H9 (cell line): ENCODE measurements around the gene ZFPL1. TPM values are rescaled to one million over a fixed set of nuclear protein-coding genes. Genes with fewer than 3 reads are reported as not detected.

Experiments used
- DNase-seq: peaks from one replicate; pipeline ENCODE4 v3.0.0-alpha.2; 2017
- H2AFZ ChIP-seq: one replicate; pipeline ENCODE4 v1.6.1; 2013; ENCODE audit warnings: mild to moderate bottlenecking, low read length, control low read depth, moderate library complexity
- H2AK5ac ChIP-seq: 2 replicates; pipeline ENCODE4 v1.6.1; 2013; ENCODE audit warnings: low read length, control low read depth, mixed read lengths; ENCODE audit not compliant: insufficient read length
- H2BK120ac ChIP-seq: one replicate; pipeline ENCODE4 v1.6.1; 2013; ENCODE audit warnings: low read depth, mild to moderate bottlenecking, low read length, control low read depth, inconsistent platforms; ENCODE audit not compliant: poor library complexity, severe bottlenecking
- H2BK12ac ChIP-seq: 2 replicates; pipeline ENCODE4 v1.6.1; 2013; ENCODE audit warnings: low read length, control low read depth, mixed read lengths, low read depth; ENCODE audit not compliant: insufficient read length
- H2BK15ac ChIP-seq: 2 replicates; pipeline ENCODE4 v1.6.1; 2013; ENCODE audit warnings: low read depth, low read length, control low read depth
- H2BK20ac ChIP-seq: one replicate; pipeline ENCODE4 v1.6.1; 2013; ENCODE audit warnings: low read depth, mild to moderate bottlenecking, low read length, control low read depth, inconsistent platforms; ENCODE audit not compliant: poor library complexity, severe bottlenecking
- H2BK5ac ChIP-seq: 2 replicates; pipeline ENCODE4 v1.6.1; 2013; ENCODE audit warnings: low read length, control low read depth, mixed read lengths; ENCODE audit not compliant: insufficient read length
- H3K14ac ChIP-seq: 2 replicates; pipeline ENCODE4 v1.6.1; 2013; ENCODE audit warnings: low read length, control low read depth; ENCODE audit not compliant: insufficient read depth
- H3K18ac ChIP-seq: 2 replicates; pipeline ENCODE4 v1.6.1; 2013; ENCODE audit warnings: low read depth, mild to moderate bottlenecking, mixed read lengths, low read length, control low read depth; ENCODE audit not compliant: insufficient read length
- H3K23ac ChIP-seq: 2 replicates; pipeline ENCODE4 v1.6.1; 2013; ENCODE audit warnings: low read length, control low read depth, mixed read lengths, low read depth; ENCODE audit not compliant: insufficient read length
- H3K23me2 ChIP-seq: 2 replicates; pipeline ENCODE4 v1.6.1; 2013; ENCODE audit warnings: low read depth, mild to moderate bottlenecking, mixed read lengths, low read length, control low read depth; ENCODE audit not compliant: insufficient read length, poor library complexity, severe bottlenecking
- H3K27ac ChIP-seq: 2 replicates; pipeline ENCODE4 v1.5.1; 2013; ENCODE audit warnings: low read length, control low read depth, mixed read lengths, low read depth; ENCODE audit not compliant: insufficient read length
- H3K27me3 ChIP-seq: 2 replicates; pipeline ENCODE4 v1.6.1; 2013; ENCODE audit warnings: low read length, control low read depth, inconsistent platforms; ENCODE audit not compliant: insufficient read depth
- H3K4ac ChIP-seq: 2 replicates; pipeline ENCODE4 v1.6.1; 2013; ENCODE audit warnings: low read depth, mild to moderate bottlenecking, control low read depth, inconsistent platforms, low read length, moderate library complexity
- H3K4me1 ChIP-seq: 2 replicates; pipeline ENCODE4 v1.6.1; 2013; ENCODE audit warnings: low read length, control low read depth, inconsistent platforms; ENCODE audit not compliant: insufficient read depth
- H3K4me2 ChIP-seq: 2 replicates; pipeline ENCODE4 v1.6.1; 2013; ENCODE audit warnings: low read length, control low read depth, mixed read lengths; ENCODE audit not compliant: insufficient read length, insufficient read depth
- H3K56ac ChIP-seq: 2 replicates; pipeline ENCODE4 v1.6.1; 2013; ENCODE audit warnings: low read depth, mild to moderate bottlenecking, mixed read lengths, low read length, control low read depth; ENCODE audit not compliant: insufficient read length
- H3K79me1 ChIP-seq: 2 replicates; pipeline ENCODE4 v1.6.1; 2013; ENCODE audit warnings: low read depth, mild to moderate bottlenecking, moderate library complexity, low read length, control low read depth, inconsistent platforms; ENCODE audit not compliant: insufficient read depth, poor library complexity, severe bottlenecking
- H3K79me2 ChIP-seq: 2 replicates; pipeline ENCODE4 v1.6.1; 2013; ENCODE audit warnings: low read length, control low read depth, inconsistent platforms; ENCODE audit not compliant: insufficient read depth
- H3K9ac ChIP-seq: 2 replicates; pipeline ENCODE4 v1.6.1; 2013; ENCODE audit warnings: low read length, control low read depth, mixed read lengths; ENCODE audit not compliant: insufficient read length; ENCODE audit errors: extremely low read depth
- H3K9me3 ChIP-seq: one replicate; pipeline ENCODE4 v1.6.1; 2013; ENCODE audit warnings: low read depth, low read length, inconsistent platforms; ENCODE audit not compliant: control insufficient read depth
- H3T11ph ChIP-seq: one replicate; pipeline ENCODE4 v1.6.1; 2013; ENCODE audit warnings: mild to moderate bottlenecking, low read length, control low read depth, inconsistent platforms
- H4K20me1 ChIP-seq: one replicate; pipeline ENCODE4 v1.6.1; 2013; ENCODE audit not compliant: control insufficient read depth, insufficient read length, insufficient read depth
- H4K5ac ChIP-seq: 2 replicates; pipeline ENCODE4 v1.6.1; 2013; ENCODE audit warnings: low read depth, mild to moderate bottlenecking, mixed read lengths, low read length, control low read depth; ENCODE audit not compliant: insufficient read length
- H4K8ac ChIP-seq: replicated peaks from 2 replicates; pipeline ENCODE4 v1.6.1; 2013; ENCODE audit warnings: low read length, control low read depth, mixed read lengths, low read depth; ENCODE audit not compliant: insufficient read length
- H4K91ac ChIP-seq: 2 replicates; pipeline ENCODE4 v1.6.1; 2013; ENCODE audit warnings: low read depth, mild to moderate bottlenecking, moderate library complexity, mixed read lengths, low read length, control low read depth; ENCODE audit not compliant: insufficient read length
- H3K27ac Mint-ChIP-seq, 3 experiments: 2 replicates in 2 of 3; 3 replicates in 1 of 3; pipeline ENCODE4 v1.8.0; 2020 to 2021; ENCODE audit warnings: mixed read lengths in 3 of 3, mild to moderate bottlenecking in 1 of 3, moderate library complexity in 1 of 3
- H3K27me3 Mint-ChIP-seq: 2 replicates; pipeline ENCODE4 v1.8.0; 2021; ENCODE audit warnings: low read depth, mild to moderate bottlenecking, moderate library complexity, mixed read lengths
- H3K36me3 Mint-ChIP-seq, 3 experiments: 2 replicates in 2 of 3; 3 replicates in 1 of 3; pipeline ENCODE4 v1.8.0; 2020 to 2021; ENCODE audit warnings: low read depth in 3 of 3, mixed read lengths in 3 of 3; ENCODE audit not compliant: insufficient read depth in 1 of 3
- H3K4me1 Mint-ChIP-seq, 2 experiments: 2 replicates each; pipeline ENCODE4 v1.8.0; 2020; ENCODE audit warnings: mixed read lengths in 2 of 2
- H3K4me3 Mint-ChIP-seq, 2 experiments: 2 replicates in 1 of 2; 3 replicates in 1 of 2; pipeline ENCODE4 v1.8.0; 2020 to 2021; ENCODE audit warnings: mild to moderate bottlenecking in 2 of 2, mixed read lengths in 2 of 2, moderate library complexity in 1 of 2
- H3K9me3 Mint-ChIP-seq, 2 experiments: 2 replicates in 1 of 2; 3 replicates in 1 of 2; pipeline ENCODE4 v1.8.0; 2020; ENCODE audit warnings: mild to moderate bottlenecking in 2 of 2, mixed read lengths in 2 of 2, moderate library complexity in 1 of 2
- WGBS: extraction: QIAGEN DNeasy Blood & Tissue Kit; methylation state at CpG from one replicate; pipeline ENCODE4 v1.1.7; 2013; ENCODE audit warnings: missing lambda C conversion rate, low lambda C conversion rate, mixed read lengths; ENCODE audit not compliant: insufficient read length; ENCODE audit errors: extremely low coverage; 5-methylcytosine and 5-hydroxymethylcytosine counted together
- total RNA-seq: library from RNA; stranded (reverse); gene quantifications from 2 replicates; pipeline ENCODE4 v1.2.1, GENCODE V29; 2021
- TF ChIP-seq, protein P1 (sequence below): fragments of 200-600 bp; sonication (generic); conservative IDR thresholded peaks from 3 replicates; pipeline ENCODE4 v1.8.0; 2021; ENCODE audit warnings: antibody characterized with exemption, mild to moderate bottlenecking

ZFPL1 gene
- total RNA-seq, 1 experiment from 2014 or later: 24.2 TPM

DNA sequence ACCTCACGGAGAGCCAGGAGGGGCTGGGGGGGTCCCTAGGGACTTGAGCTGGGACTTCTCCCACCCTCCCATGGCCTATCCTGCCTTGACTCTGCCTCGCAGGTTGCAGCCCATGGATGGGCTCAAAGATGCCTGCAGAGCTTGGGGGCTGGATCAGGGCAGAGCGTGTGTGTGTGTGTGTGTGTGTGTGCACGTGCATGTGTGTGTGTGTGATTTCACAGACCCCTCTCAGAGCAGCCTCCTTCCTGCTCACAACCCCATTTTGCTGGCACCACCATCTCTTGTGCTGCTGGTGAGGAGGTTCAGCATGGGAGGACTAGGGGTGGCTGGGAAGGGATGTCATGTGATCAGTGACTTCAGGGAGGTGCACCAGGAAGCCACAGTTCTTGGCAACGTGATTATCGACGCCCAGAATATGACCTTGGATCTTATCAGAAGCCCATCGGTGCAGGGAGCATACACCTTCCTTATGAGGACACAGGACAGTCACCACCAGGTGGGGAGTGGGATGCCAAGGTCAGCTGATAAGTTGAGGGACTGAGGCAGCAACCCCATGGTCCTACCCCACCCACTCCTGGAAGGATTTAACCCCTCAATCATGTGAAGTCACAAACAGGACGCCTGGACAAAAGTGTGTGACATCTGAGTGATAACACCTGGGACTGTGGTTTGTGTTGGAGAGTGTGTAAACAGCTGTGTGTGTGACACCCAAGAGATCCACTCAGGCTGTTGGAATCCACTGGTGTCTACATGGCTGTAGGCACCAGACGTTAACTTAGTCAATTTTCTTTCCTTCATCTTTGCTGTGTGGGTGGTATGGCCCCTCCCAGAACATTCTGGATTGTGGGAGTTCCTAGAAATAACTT lies 23.8 kb upstream of the ZFPL1 start:
- no peaks in the 10 kb centered on the region for H3K4me1 ChIP-seq
- no peak overlapping the region for H3K18ac ChIP-seq
- no peak overlapping the region for H2AFZ ChIP-seq
- no peak overlapping the region for H2AK5ac ChIP-seq
- H2BK12ac ChIP-seq: no peak overlapping the region
- H3K27ac ChIP-seq: no peak overlapping the region
- WGBS: no CpG with 5 or more reads among the region's 10 CpGs
- Mint-ChIP-seq H3K9me3 (no peaks in the 10 kb centered on the region), H3K4me1 (peaks cover 4 to 5% of the 10 kb centered on the region in 2 experiments), H3K4me3 (no peak overlapping the region), H3K27ac (no peak overlapping the region), H3K27me3 (peaks cover 8% of the 10 kb centered on the region), H3K36me3 (no peaks in the 10 kb centered on the region)
- H4K5ac ChIP-seq: no peak overlapping the region
- H2BK5ac ChIP-seq: no peak overlapping the region
- H3K9me3 ChIP-seq: no peaks in the 10 kb centered on the region
- H3K4me2 ChIP-seq: no peak overlapping the region
- no peaks in the 10 kb centered on the region for H3K79me1 ChIP-seq
- H4K8ac ChIP-seq: no peak overlapping the region
- TF ChIP-seq, protein P1, sequence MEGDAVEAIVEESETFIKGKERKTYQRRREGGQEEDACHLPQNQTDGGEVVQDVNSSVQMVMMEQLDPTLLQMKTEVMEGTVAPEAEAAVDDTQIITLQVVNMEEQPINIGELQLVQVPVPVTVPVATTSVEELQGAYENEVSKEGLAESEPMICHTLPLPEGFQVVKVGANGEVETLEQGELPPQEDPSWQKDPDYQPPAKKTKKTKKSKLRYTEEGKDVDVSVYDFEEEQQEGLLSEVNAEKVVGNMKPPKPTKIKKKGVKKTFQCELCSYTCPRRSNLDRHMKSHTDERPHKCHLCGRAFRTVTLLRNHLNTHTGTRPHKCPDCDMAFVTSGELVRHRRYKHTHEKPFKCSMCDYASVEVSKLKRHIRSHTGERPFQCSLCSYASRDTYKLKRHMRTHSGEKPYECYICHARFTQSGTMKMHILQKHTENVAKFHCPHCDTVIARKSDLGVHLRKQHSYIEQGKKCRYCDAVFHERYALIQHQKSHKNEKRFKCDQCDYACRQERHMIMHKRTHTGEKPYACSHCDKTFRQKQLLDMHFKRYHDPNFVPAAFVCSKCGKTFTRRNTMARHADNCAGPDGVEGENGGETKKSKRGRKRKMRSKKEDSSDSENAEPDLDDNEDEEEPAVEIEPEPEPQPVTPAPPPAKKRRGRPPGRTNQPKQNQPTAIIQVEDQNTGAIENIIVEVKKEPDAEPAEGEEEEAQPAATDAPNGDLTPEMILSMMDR: no peak
- no peaks in the 10 kb centered on the region for H4K20me1 ChIP-seq
- H3K56ac ChIP-seq: no peak overlapping the region
- no peak for DNase-seq
- H4K91ac ChIP-seq: no peak overlapping the region
- no peaks in the 10 kb centered on the region for H3K27me3 ChIP-seq
- no peaks in the 10 kb centered on the region for H3K23me2 ChIP-seq
- H3K79me2 ChIP-seq: no peaks in the 10 kb centered on the region
- H2BK20ac ChIP-seq: no peak overlapping the region
- H3T11ph ChIP-seq: no peak overlapping the region
- no peak overlapping the region for H3K14ac ChIP-seq
- no peak overlapping the region for H3K23ac ChIP-seq
- no peak overlapping the region for H3K4ac ChIP-seq
- H2BK120ac ChIP-seq: no peak overlapping the region
- H2BK15ac ChIP-seq: no peak overlapping the region
- no peak overlapping the region for H3K9ac ChIP-seq
